Common myeloid progenitor, CD34-positive (primary cell): ENCODE results near the gene JPH3.

Experiments
- CTCF ChIA-PET: fragments of 350-600 bp; sonication (Branson Sonifier 250); formaldehyde crosslinking; loops from one replicate; lab custom pipeline; 2021; ENCODE audit warnings: antibody characterized with exemption; lab: Charles Lee
- POLR2A ChIA-PET: fragments of 350-600 bp; sonication (Branson Sonifier 250); formaldehyde crosslinking; loops from one replicate; lab custom pipeline; 2021; ENCODE audit warnings: antibody characterized with exemption; lab: Charles Lee
- DNase-seq, 3 donors: peaks; one replicate each; pipeline versions ENCODE4 v3.0.0 to v3.0.0-alpha.2; 2013
- H3K27ac ChIP-seq, 2 experiments: 1 replicate in 1 of 2; 2 replicates in 1 of 2; pipeline ENCODE4 v1.7.0; 2013; ENCODE audit warnings: inconsistent platforms in 2 of 2, low read length in 2 of 2, mild to moderate bottlenecking in 2 of 2, low read depth in 1 of 2, moderate library complexity in 1 of 2; ENCODE audit not compliant: severe bottlenecking in 2 of 2, insufficient read depth in 1 of 2, poor library complexity in 1 of 2
- H3K27me3 ChIP-seq, 5 experiments: replicated peaks in 2 of 5; 1 replicate in 3 of 5; 2 replicates in 2 of 5; pipeline versions ENCODE4 v1.6.1 to v1.7.0; 2013; ENCODE audit warnings: low read length in 4 of 5, mild to moderate bottlenecking in 2 of 5, moderate library complexity in 2 of 5, inconsistent platforms in 1 of 5; ENCODE audit not compliant: insufficient read depth in 5 of 5, control insufficient read depth in 4 of 5
- H3K36me3 ChIP-seq, 4 experiments: 1 replicate in 2 of 4; 2 replicates in 2 of 4; pipeline versions ENCODE4 v1.6.1 to v1.7.0; 2013; ENCODE audit warnings: low read length in 3 of 4, control low read depth in 1 of 4, mild to moderate bottlenecking in 1 of 4; ENCODE audit not compliant: control insufficient read depth in 4 of 4, insufficient read depth in 4 of 4
- H3K4me1 ChIP-seq, 4 experiments: 1 replicate in 3 of 4; 2 replicates in 1 of 4; pipeline versions ENCODE4 v1.6.1 to v1.7.1; 2013; ENCODE audit warnings: low read length in 3 of 4, mild to moderate bottlenecking in 3 of 4, control low read depth in 1 of 4, inconsistent platforms in 1 of 4, moderate library complexity in 1 of 4; ENCODE audit not compliant: control insufficient read depth in 4 of 4, insufficient read depth in 4 of 4; ENCODE audit errors: control extremely low read depth in 1 of 4
- H3K4me3 ChIP-seq, 7 experiments: 1 replicate in 4 of 7; 2 replicates in 3 of 7; pipeline versions ENCODE4 v1.5.1 to v1.7.0; 2013; ENCODE audit warnings: mild to moderate bottlenecking in 7 of 7, low read length in 6 of 7, moderate library complexity in 6 of 7, inconsistent platforms in 2 of 7, low read depth in 2 of 7, control low read depth in 1 of 7; ENCODE audit not compliant: insufficient read depth in 4 of 7, control insufficient read depth in 1 of 7; ENCODE audit errors: extremely low read depth in 1 of 7
- H3K9me3 ChIP-seq, 5 experiments: 1 replicate in 4 of 5; 2 replicates in 1 of 5; pipeline versions ENCODE4 v1.6.1 to v1.7.1; 2013; ENCODE audit warnings: low read length in 4 of 5, mild to moderate bottlenecking in 2 of 5, inconsistent platforms in 1 of 5, low read depth in 1 of 5, moderate library complexity in 1 of 5; ENCODE audit not compliant: control insufficient read depth in 4 of 5, insufficient read depth in 2 of 5; ENCODE audit errors: control extremely low read depth in 1 of 5
- WGBS: methylation state at CpG from one replicate; pipeline ENCODE4 v1.1.5; 2013; ENCODE audit not compliant: insufficient coverage; 5-methylcytosine and 5-hydroxymethylcytosine counted together

JPH3 gene

DNA sequence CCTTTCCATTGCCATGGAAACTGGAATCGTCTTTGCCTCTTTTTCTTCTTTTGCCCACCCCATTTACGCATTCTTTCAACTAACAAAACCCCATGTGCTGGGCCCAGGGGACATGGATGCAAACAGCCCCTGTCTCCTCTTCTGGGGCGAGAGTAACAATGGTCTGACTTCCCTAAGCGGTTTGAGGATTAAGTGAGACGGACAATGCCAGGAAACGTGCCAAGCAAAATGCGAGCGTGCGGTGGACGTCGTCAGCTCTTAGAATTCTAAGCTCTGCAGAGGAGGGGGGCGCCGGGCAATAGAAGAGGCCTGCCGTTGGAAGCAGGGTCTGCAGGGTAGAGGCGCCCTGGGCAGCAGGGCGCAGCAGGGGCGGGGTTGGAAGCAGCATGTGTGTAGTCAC, 42.4 kb upstream of the JPH3 start:
- no peak for DNase-seq
- no peak overlapping the region for H3K27ac ChIP-seq
- H3K27me3 ChIP-seq: peaks cover 0 to 11% (median 0%) of the 10 kb centered on the region in 5 experiments
- CTCF ChIA-PET: no interaction called here
- peaks cover 0 to 2% (median 0%) of the 10 kb centered on the region in 5 experiments for H3K9me3 ChIP-seq
- H3K4me3 ChIP-seq: no peak overlapping the region
- WGBS: 35% methylated on average over 16 of the region's 17 CpGs
- no peaks in the 10 kb centered on the region for H3K36me3 ChIP-seq
- POLR2A ChIA-PET: no interaction called here
- no peaks in the 10 kb centered on the region for H3K4me1 ChIP-seq

DNA sequence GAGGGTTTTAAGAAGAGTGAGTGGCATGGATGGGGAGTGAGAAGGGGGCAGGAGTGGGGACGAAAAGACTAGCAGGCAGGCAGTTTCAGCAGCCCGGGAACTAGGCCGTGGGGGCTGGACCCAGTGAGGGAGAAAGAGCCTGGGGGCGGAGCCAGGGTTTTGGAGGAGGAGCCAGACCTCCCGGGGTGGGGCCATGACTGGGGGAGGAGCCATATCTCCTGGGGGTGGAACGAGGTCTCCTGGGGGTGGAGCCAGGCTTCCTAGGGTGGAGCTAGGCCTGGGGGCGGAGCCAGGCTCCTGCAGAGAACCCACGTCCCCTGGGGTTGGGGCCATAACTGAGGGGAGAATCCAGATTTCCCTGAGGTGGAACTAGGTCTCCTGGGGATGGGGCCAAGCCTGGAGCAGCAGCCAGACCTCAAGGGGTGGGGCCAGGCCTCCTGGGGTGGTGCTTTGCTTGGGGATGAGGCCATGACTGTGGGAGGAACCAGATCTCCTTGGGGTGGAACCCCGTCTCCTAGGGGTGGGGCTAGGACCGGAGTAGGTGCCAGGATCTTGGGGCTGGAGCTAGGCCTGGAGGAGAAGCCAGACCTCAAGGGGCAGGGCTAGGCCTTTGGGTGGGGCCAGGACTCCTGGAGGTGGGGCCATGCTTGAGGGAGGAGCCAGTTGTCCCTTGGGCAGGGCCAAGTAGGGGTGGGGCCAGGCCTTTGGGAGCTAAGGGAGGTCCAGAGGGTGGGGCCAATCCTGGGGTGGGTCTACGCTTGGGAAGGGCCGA, 41.7 kb upstream of the JPH3 start:
- 89% methylated on average over 12 of the region's 12 CpGs for WGBS
- H3K27me3 ChIP-seq: peaks cover 0 to 11% (median 0%) of the 10 kb centered on the region in 5 experiments
- CTCF ChIA-PET: no interaction called here
- POLR2A ChIA-PET: no interaction called here
- peaks cover 0 to 2% (median 0%) of the 10 kb centered on the region in 5 experiments for H3K9me3 ChIP-seq
- DNase-seq: no peak
- H3K4me3 ChIP-seq: no peak overlapping the region
- no peaks in the 10 kb centered on the region for H3K4me1 ChIP-seq
- H3K36me3 ChIP-seq: no peaks in the 10 kb centered on the region
- H3K27ac ChIP-seq: no peak overlapping the region

DNA sequence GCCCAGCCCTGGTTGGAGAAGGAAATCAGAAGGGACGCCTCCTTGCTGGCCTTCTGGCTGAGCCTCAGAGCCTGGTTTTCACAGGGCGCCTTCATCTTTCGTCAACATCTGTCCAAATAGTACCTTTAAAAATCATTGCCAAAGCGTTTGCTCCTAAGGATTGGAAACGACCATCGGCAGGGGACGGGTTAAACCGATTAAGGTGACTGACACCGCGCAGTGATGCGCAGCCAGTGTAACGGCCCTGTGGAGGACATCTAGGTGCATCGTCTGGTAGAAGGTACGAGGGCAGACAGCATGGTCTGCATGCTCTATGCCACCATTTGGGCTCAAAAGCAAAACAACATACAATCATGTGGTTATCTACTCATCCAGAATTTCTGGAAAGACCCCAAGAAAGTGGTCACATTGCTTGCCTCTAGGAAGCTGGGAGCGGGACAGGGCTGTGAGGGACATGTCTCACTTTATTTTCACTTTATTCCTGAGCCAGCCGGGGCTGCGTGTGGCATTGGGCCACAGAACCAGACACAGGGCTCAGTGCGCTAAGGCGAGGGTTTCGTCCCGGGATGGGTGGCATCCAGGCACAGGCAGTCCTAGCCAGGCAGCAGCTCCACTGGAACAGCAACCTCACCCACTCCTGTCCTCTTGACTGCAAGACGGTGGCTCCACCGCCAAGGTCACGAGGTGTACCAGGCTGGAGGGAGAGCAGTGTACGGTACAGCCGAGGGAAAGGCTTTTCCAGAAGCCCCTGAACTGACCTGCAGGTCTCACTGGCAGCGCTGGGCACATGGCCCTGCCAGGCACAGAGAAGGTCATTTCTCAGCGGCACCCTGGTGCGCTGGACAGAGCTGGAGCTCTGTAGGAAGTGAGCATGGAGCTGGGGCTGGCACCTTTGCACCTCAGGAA, 40.9 kb upstream of the JPH3 start:
- H3K36me3 ChIP-seq: no peaks in the 10 kb centered on the region
- no peak overlapping the region for H3K27ac ChIP-seq
- peaks cover 0 to 11% (median 0%) of the 10 kb centered on the region in 5 experiments for H3K27me3 ChIP-seq
- 94% methylated on average over 27 of the region's 29 CpGs for WGBS
- POLR2A ChIA-PET: no interaction called here
- DNase-seq: no peak
- H3K4me3 ChIP-seq: no peak overlapping the region
- H3K4me1 ChIP-seq: no peaks in the 10 kb centered on the region
- H3K9me3 ChIP-seq: peaks cover 0 to 2% (median 0%) of the 10 kb centered on the region in 5 experiments
- CTCF ChIA-PET: no interaction called here

DNA sequence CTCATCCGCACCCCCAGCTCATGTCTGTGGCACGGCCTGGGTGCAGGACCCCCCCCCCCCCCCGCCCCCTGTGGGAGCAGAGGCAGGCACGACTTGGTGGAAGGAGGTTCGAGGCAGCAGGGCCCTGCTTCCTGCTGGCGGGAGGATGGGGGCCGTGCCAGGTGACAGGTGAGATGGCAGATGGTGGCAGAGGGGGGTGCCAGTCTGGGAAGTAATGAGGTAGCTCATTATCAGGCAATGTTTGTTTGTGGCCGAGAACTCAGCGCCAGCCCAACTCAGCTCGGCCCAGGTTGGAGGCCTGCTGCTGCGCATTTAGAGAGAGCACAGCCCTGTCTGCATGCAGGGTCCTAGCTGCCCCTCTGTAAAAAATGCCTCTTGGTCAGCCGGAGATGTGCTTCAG, 40.1 kb upstream of the JPH3 start:
- DNase-seq: no peak
- Histone ChIP-seq H3K36me3 (no peaks in the 10 kb centered on the region), H3K4me3 (no peak overlapping the region), H3K4me1 (no peaks in the 10 kb centered on the region), H3K9me3 (peaks cover 0 to 2% (median 0%) of the 10 kb centered on the region in 5 experiments), H3K27ac (no peak overlapping the region), H3K27me3 (peaks cover 0 to 11% (median 0%) of the 10 kb centered on the region in 5 experiments)
- ChIA-PET CTCF (no interaction called here), POLR2A (no interaction called here)
- WGBS: 86% methylated on average over 10 of the region's 12 CpGs

DNA sequence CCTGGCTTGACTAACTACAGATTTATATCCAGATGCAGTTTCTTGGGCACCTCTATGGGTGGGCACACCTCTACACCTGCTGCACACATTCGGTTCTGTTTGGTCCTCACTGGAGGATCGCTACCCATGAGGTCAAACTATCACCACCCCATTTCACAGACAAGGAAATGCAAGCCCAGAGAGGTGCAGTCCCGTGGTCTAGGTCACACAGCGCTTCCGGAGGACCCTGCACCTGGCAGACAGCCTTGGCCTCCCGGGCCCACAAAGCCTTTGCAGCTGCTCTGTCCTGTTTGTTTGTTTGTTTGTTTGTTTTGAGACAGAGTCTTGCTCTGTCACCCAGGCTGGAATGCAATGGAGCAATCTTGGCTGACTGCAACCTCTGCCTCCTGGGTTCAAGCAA, 39.3 kb upstream of the JPH3 start:
- no peak for DNase-seq
- Histone ChIP-seq H3K27ac (no peak overlapping the region), H3K9me3 (peaks cover 0 to 2% (median 0%) of the 10 kb centered on the region in 5 experiments), H3K4me1 (no peaks in the 10 kb centered on the region), H3K27me3 (peaks cover 0 to 11% (median 0%) of the 10 kb centered on the region in 5 experiments), H3K36me3 (no peaks in the 10 kb centered on the region), H3K4me3 (no peak overlapping the region)
- WGBS: 85% methylated on average over 6 of the region's 6 CpGs
- CTCF ChIA-PET: no interaction called here
- POLR2A ChIA-PET: no interaction called here

DNA sequence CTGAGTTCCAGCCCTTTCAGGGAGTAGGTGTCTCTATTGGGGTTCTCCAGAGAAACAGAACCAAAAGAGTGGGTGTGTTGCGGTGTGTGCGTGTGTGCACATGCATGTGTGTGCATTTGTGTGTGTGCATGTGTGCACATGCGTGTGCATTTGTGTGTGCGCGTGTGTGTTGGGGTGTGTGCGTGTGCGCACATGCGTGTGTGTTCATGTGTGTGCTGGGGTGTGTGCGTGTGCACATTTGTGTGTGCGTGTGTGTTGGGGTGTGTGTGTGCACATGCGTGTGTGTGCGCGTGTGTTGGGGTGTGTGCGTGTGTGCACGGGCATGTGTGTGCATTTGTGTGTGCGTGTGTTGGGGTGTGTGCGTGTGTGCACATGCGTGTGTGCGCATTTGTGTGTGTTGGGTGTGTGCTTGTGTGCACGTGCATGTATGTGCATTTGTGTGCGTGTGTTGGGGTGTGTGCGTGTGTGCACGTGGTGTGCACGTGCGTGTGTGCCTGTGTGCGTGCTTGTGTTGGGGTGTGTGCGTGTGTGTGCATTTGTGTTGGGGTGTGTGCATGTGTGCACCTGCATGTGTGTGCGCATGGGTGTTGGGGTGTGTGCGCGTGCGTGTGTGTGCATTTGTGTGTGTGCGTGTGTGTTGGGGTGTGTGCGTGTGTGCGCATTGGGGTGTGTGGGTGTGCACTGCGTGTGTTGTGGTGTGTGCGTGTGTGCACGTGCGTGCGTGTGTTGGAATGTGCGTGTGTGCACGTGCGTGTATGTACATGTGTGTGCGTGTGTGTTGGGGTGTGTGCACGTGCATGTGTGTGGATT, 38.4 kb upstream of the JPH3 start:
- Histone ChIP-seq H3K4me3 (no peak overlapping the region), H3K4me1 (no peaks in the 10 kb centered on the region), H3K36me3 (no peaks in the 10 kb centered on the region), H3K27me3 (peaks cover 0 to 11% (median 0%) of the 10 kb centered on the region in 5 experiments), H3K9me3 (peaks cover 0 to 2% (median 0%) of the 10 kb centered on the region in 5 experiments), H3K27ac (no peak overlapping the region)
- no peak for DNase-seq
- POLR2A ChIA-PET: no interaction called here
- 84% methylated on average over 37 of the region's 44 CpGs for WGBS
- CTCF ChIA-PET: no interaction called here
